HTERT RPE-1 (cell line): Measurements from ENCODE around the gene CDK2AP2.
"Not testable (repeated sequence)": the region's sequence is repeated elsewhere in the genome, so short reads cannot be mapped to it uniquely, and the experiment has no call there.

Experiments
- in situ Hi-C: fragments of 300-500 bp; cut with MboI; formaldehyde crosslinking; loops from 4 replicates; pipeline ENCODE4 v1.14.3; 2020; ENCODE audit warnings: low sequenced_read_pairs

Gene CDK2AP2

GRCh38 chr11:67524480-67524808 lies 16.5 kb upstream of the CDK2AP2 start:
- in situ Hi-C loops, result no loop called here

DNA sequence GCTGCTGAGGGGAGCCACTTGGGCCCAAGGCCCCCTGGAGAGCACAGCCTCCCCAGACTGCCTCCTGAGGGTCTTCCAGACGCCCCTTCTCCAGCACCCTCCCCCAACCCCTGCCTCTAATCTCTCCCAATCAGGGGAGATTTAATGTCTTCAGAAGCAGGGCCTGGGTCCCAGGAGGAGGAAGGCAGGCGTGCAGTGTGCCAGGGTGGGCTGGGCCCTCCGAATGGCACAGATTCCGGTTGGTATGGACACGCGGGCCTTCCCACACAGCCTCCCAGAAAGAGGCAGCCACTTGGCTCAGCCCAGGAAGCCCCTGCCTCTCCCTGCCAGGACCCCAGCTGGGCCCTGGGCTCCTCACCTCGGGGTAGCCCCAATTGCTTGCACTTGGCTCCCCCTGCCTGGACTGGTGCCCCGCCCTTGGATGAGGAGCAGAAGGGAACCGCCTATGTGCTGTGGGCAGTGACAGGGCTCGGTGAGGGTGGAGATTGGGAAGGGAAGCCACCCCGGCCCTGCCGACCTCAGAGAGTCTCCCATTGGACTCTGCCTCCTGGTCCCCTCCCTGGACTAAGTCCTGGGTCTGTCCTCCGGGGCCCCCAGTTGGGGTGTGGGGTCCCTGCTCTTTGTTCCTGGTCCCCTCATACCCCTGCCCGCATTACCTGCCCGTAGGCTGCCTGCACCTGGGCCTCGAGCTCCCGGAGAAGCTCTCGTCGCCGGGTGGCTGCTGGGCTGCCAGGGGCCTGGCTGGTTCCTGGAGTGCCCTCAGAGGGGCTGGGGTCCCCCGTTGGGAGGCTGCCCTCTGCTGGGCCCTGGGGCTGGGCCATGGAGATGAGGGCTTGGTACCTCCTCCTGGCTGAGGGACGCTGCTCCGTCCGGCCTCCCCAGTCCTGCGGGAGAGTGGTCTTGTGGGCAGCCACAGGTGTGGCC lies 15.9 kb upstream of the CDK2AP2 start:
- in situ Hi-C loops, result no loop called here

DNA sequence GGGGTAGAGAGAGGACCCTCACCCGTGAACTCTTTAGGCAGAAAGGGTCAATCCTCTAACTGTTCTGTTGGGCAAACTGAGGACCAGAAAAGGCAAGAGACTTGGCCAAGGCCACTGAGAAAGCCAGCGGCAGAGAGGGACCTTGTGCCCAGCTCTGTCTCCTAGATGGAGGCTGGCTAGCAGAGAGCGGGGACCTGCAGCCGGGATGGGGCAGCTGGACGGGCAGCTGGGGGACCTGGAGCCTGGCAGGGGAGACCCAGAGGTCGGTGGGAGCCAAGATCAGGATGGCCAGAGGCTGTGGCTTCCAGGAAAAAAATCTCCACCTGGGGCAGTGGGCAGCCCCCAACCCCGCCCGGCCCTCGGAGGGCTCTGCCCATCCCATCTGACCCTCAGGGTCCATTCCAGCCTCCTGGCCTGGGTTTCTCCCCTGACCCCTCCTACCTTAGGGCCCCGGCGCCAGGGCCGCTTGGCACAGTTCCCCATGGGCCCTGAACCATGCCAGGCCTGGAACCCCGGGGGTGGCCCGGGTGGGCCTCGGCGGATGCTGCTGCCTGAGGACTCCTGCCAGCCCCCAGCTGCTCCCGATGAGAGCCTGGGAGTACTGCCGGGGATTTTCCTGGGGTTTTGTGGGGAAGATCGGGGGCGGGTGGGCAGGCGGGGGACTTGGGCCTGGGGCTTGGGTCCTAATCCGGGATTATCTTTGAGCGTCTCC lies 15.0 kb upstream of the CDK2AP2 start, which contains the start of gene CABP2:
Gene CABP2, minus strand, starts transcription at position 603 of the 712 bp plus-strand sequence. Its CDS starts 120 bp downstream, at position 483.
- in situ Hi-C loops, result no loop called here

DNA sequence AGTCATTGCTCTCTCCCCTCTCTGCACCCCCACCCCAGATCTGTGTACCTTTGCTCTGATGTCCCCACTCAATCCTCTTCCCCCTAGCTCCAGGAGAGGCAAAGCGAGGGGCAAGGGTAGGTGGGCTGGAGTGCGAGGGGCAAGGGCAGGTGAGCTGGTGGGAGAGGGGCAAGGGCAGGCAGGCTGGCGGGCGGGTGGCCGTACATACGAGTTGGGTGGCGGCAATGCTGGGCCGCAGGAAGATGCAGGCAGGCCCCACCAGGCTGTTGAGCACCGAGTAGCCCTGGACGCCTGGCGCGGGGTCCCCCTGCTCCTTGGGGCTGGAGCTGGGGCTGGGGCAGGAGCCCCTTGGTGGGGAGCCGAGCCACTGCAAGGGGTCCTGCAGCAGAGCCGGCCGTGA lies 14.4 kb upstream of the CDK2AP2 start:
- in situ Hi-C loops, result no loop called here

- in situ Hi-C loops, result no loop called here
Measured at GRCh38 chr11:67521924-67522323, 14.0 kb upstream of the CDK2AP2 start.

DNA sequence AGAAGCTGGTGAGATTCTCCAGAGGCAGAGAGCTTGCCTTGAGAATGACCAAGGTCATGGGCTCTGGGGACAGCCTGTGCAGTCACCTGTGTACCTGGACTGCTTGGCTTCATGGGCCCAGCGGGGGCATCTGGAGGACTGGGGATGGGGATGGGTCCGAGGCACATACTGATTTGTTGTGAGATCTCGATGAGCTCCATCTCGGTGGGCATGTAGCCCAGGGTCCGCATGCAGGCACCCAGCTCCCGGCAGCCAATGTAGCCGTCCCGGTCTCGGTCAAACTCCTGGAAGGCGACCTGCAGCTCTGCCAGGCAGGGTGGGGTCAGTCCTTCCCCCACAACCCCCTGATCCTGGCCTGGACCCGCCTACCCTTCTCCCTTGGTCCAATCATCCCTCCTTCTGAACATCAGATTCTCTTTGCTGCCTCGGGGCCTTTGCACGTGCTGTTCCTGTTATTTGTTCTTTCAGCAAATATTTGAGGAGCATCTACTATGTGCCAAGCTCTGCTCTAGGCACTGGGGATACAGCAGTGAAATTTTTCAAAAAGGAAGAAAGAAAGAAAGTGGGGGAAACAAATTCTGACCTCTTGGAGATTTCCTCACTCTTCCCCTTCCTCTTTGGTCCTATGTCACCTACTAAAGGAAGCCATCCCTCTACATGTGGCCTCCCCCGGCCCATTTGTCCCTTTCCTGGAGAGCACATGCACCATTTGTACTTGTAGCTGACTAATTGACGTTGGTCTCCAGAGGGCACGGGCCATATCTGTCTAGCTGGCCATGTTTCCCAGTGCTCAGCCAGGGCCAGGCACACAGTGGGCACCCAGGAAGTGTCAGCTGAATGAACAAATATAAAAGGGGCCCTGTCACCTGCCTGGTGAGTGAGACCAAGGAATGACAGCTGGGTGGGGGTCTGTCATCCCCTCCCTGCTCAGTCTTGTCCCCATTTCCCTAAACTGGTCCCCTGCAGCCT lies 13.2 kb upstream of the CDK2AP2 start:
- in situ Hi-C loops, result no loop called here

DNA sequence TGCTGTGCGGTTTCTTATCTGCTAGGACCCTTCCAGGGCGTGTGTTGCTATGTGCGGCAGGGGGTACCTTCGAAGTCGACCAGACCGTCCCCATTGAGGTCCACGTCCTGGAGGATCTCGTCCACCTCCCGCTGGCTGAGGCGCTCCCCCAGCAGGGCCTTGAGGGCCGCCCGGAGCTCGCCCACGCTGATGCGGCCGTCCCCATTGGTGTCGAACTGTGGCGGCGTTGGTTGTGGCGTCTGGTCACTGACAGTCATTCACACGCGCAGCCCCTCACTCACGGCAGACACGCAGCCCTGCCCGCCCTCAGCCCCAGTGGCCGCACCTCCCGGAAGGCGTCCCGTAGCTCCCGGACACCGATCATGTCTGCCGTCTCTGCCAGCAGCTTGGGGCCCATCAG lies 11.8 kb upstream of the CDK2AP2 start:
- in situ Hi-C loops, result no loop called here

GRCh38 chr11:67517784-67518552 lies 10.0 kb upstream of the CDK2AP2 start:
- in situ Hi-C loops, result no loop called here

DNA sequence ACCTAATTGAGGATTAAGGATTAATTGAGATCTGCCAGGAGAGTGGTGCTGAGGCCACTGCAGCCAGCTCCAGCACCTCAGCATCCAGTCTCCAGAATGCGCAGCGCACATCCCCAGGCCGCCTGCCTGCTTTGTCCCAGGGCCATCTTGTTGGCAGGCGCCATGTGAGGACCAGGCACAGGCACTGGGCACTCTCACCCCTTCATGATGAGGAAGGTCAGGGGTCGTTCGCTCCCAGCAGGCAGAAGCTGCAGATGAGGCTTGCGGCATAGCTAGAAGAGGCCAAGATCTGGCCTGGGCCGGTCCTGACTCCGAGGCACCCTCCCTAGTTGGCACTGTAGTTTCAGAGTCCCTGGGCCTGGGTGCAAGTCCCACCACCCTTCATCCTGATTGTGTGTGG lies 8.8 kb upstream of the CDK2AP2 start:
- in situ Hi-C loops, result no loop called here

GRCh38 chr11:67514116-67514515 lies 6.2 kb upstream of the CDK2AP2 start:
- in situ Hi-C loops, result no loop called here

- in situ Hi-C loops, result not testable (repeated sequence)
Measured at GRCh38 chr11:67511558-67511957, 3.6 kb upstream of the CDK2AP2 start.

DNA sequence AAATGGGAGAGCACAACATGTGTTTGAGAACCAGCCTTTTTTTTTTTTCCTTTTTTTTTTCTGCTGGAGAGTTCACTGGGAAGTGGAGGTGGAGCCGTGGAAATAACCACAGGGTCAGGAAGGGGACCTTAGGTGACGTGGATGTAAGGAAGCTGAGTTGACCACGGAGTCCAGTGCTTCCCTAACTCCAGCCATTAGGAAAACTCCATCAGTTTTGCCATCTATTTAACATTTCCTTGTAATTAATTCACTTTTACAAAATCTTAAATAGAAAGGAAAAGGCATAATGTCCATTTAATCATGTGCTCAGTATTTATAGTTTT lies 2.0 kb upstream of the CDK2AP2 start:
- in situ Hi-C loops, result no loop called here

DNA sequence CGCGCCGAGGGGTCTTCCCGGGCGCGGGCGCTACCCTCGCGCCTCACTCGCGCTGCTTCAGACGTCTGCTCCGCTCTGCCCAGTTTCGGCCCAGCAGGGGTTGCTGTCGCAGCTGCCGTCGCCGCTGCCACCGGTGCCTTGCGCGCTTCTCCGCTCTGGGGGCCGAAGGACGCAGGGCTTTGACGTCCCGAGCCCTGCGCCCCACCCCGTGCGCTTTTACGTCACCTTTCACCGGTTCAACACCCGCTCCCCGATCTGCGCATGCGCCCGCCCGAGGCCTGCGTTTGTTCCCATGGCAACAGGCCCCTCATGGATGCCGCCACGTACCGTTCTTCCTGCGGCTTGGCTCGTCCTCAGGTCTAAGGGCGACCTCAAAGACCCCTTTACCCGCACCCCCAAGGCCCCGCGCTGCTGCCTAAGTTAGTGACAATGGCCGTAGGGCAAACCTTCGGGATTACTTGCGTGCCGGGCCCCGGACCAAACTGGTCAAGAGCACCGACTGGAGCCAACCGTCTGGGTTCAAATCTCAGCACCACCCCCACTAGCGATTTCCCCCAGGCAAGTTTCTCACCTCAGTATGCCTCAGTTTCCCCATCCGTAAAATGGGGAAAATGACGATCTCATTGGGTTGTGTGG lies 642 bp upstream of the CDK2AP2 start:
- in situ Hi-C loops, result no loop called here

DNA sequence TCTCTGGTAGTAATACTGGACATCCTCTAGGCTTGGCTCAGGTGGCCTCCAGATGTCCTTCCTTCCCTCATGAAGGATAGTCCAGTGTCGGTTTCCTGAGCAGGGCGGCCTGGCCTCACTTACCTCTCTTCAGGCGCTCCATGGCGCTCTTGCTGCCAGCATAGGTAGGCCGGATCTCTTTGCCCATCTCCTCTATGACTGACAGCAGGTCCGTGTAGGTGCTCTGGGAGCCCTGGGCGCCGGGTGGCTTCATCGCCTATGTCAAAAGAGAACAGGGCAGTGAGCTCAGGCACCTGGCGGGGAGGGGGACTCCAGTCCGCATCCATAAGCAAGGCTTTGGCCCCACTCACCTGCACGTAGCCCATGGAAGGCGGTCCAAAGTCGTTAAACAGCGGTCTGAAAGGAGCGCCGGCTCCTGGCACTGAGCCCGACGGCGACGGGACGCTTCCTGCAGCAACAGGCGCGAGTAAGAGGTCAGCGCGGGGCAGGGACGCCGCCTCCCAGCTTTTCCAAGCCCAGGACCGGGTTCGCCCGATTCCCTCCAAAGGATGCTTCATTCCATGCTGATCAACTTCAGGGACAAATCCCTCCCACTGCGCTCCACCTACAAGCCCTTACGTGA lies 609 bp downstream of the CDK2AP2 start:
- in situ Hi-C loops, result no loop called here

- in situ Hi-C loops, result no loop called here
Measured at GRCh38 chr11:67506426-67507051, 1.4 kb downstream of the CDK2AP2 start.

- in situ Hi-C loops, result no loop called here
Measured at GRCh38 chr11:67505605-67506396, 2.2 kb downstream of the CDK2AP2 start.

- in situ Hi-C loops, result no loop called here
Measured at GRCh38 chr11:67504950-67505581, 2.9 kb downstream of the CDK2AP2 start, which contains the start of gene PITPNM1. Gene PITPNM1 (minus strand): TSS chr11:67505363. CDS start chr11:67504180, 1,183 bp downstream.
